Measurements from ENCODE around the gene GOLT1B. TPM values are rescaled to one million over a fixed set of nuclear protein-coding genes. Genes with fewer than 3 reads are reported as not detected.

GOLT1B gene
- polyA plus RNA-seq, 1 experiment = 78.0 TPM

- H3K4me3 ChIP-seq (ENCODE audit: low read depth, low read length) = no peak overlapping the region
- DNase-seq (ENCODE audit: low read depth, low spot score) = no peak
- POLR2A ChIA-PET = no interaction called here
- TF ChIP-seq CTCF (IDR thresholded peaks at IDR 0.05; ENCODE audit: low read depth, low read length) = no peak
- H3K27me3 ChIP-seq (ENCODE audit: control insufficient read depth, insufficient read depth, low read length) = no peaks in the 10 kb centered on the region
- no peaks in the 10 kb centered on the region for H3K9me3 ChIP-seq (ENCODE audit: control insufficient read depth, insufficient read depth, low read length)
- CTCF ChIA-PET = interaction anchor here (0.5 kb wide), 1 partner anchor 1260 kb away, joined by 3 read pairs; no protein-coding TSS in a partner anchor
- H3K27ac ChIP-seq (ENCODE audit: low read depth, low read length) = no peak overlapping the region
These were observed 65.4 kb downstream of the GOLT1B start for GRCh38 chr12:21566907-21567394.

Other genes starting within 250 kb of the GOLT1B start
- not detected in 2 replicates for gene SLCO1A2, start 166.9 kb upstream of the GOLT1B start, polyA plus RNA-seq (2011; rRNA removed)
- not detected in 2 replicates for gene IAPP, start 128.9 kb upstream of the GOLT1B start, polyA plus RNA-seq (2011; rRNA removed)
- gene PYROXD1, start 64.1 kb upstream of the GOLT1B start, polyA plus RNA-seq (2011; rRNA removed) = 9.6 and 12.8 TPM in 2 replicates
- gene RECQL, start 154 bp upstream of the GOLT1B start, polyA plus RNA-seq (2011; rRNA removed) = 28.0 and 42.8 TPM in 2 replicates
- gene SPX, start 24.5 kb downstream of the GOLT1B start, polyA plus RNA-seq (2011; rRNA removed) = 0.12 and 0.14 TPM in 2 replicates
- gene GYS2, start 103.1 kb downstream of the GOLT1B start, polyA plus RNA-seq (2011; rRNA removed) = not detected in 2 replicates
- 894 and 1,189 TPM in 2 replicates for gene LDHB, start 156.1 kb downstream of the GOLT1B start, polyA plus RNA-seq (2011; rRNA removed)